ENCODE measurements around the gene THSD4. TPM values are rescaled to one million over a fixed set of nuclear protein-coding genes. Genes with fewer than 3 reads are reported as not detected.

Gene THSD4
- total and polyA plus RNA-seq, 2 of the 8 experiments (the other 6 are each of a cell fraction or from before 2014, with no cell fraction given), result 2.5 to 6.2 TPM

DNA sequence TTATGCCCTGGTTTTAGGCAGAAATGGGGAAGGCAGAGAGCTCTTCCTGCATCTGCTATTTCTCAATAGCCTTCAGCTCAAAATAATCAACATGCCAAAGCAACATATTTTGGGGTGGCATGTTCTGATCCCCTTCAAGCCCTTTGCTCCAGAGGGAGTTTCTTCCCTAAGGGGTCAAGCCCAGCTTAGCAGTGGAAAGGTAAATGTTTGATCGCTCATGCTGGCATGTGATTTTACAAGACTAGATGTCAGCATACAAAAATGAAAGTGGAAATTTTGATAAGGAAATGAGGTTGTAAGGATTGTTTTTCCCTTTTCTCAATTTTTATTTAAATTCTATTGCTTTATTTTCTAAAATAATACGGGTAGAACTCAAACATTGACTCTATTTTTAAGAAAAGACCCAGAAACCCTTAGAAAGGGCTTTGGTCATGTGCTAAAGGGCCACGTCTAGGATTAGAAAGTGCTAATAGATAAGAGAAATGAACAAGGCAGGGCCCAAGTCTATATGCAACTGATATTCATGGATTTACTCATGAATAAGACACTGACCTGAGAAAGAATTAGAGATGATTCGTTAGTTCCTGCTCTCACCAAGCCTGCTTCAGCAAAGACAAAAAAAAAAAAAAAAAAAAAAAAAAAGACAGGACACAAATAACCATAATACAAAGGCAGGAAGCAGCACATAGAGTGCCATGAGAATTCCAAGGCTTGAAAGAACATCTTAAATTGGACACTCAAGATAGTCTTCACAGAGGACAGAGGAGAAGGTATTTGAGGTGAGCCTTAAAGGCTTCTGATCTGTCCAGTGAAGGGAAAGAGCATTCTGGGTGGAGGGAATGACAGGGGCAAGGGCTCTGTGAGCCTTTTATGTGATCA, 640.1 kb downstream of the THSD4 start:
- Histone ChIP-seq H3K14ac (ENCODE audit: insufficient read length) (no peak overlapping the region), H3K56ac (replicated peaks; ENCODE audit: insufficient read length, low read depth, low read length) (no peak overlapping the region), H3K4me3 (ENCODE audit: extremely low read depth in 1 of 4, insufficient read depth in 2 of 4, low read depth in 3 of 4, low read length in 4 of 4) (no peak overlapping the region), H4K91ac (replicated peaks; ENCODE audit: insufficient read length, low read length) (no peak overlapping the region), H2AK5ac (ENCODE audit: low read depth, low read length) (no peak overlapping the region), H3K18ac (ENCODE audit: extremely low read depth, low read length) (no peak overlapping the region), H3K27ac (ENCODE audit: low read depth, low read length) (no peak overlapping the region), H2BK120ac (replicated peaks; ENCODE audit: low read depth, low read length) (no peak overlapping the region), H2BK15ac (ENCODE audit: low read length) (no peak overlapping the region), H2AFZ (ENCODE audit: low read length) (no peak overlapping the region), H2BK20ac (ENCODE audit: low read length) (no peak overlapping the region), H3K4me2 (ENCODE audit: insufficient read depth in 1 of 2, low read depth in 2 of 2, low read length in 2 of 2) (no peak overlapping the region), H4K5ac (ENCODE audit: insufficient read length, low read depth, low read length) (no peak overlapping the region), H3K36me3 (ENCODE audit: control insufficient read depth in 2 of 4, insufficient read depth in 4 of 4, low read length in 3 of 4) (no peaks in the 10 kb centered on the region), H3K4ac (replicated peaks; ENCODE audit: insufficient read length, low read depth, low read length) (no peak overlapping the region), H3K79me1 (ENCODE audit: low read depth, low read length) (no peaks in the 10 kb centered on the region), H2BK5ac (ENCODE audit: low read depth, low read length) (no peak overlapping the region), H2BK12ac (ENCODE audit: low read depth, low read length) (no peak overlapping the region), H4K8ac (ENCODE audit: extremely low read depth, insufficient read depth, low read length) (no peak overlapping the region), H3K27me3 (replicated peaks in 1 of 4; ENCODE audit: control insufficient read depth in 3 of 4, extremely low read depth in 1 of 4, insufficient read depth in 3 of 4, low read length in 3 of 4) (no peaks in the 10 kb centered on the region), H3K79me2 (ENCODE audit: control insufficient read depth in 1 of 2, insufficient read depth in 2 of 2, low read length in 2 of 2) (no peaks in the 10 kb centered on the region), H3K9ac (replicated peaks in 1 of 4; ENCODE audit: extremely low read depth in 1 of 4, low read depth in 3 of 4, low read length in 3 of 4) (no peak overlapping the region), H4K20me1 (replicated peaks in 1 of 2; ENCODE audit: control insufficient read depth in 1 of 2, insufficient read depth in 2 of 2, low read length in 2 of 2) (no peaks in the 10 kb centered on the region), H3K9me3 (ENCODE audit: insufficient read depth in 2 of 2, low read depth in 1 of 2, low read length in 1 of 2) (no peaks in the 10 kb centered on the region; a peak in 2 of 4 replicates), H3K4me1 (replicated peaks in 1 of 4; ENCODE audit: control insufficient read depth in 3 of 4, insufficient read depth in 4 of 4, low read length in 3 of 4) (no peaks in the 10 kb centered on the region), H3K23me2 (ENCODE audit: low read depth, low read length) (no peaks in the 10 kb centered on the region), H3K23ac (ENCODE audit: insufficient read length) (no peak overlapping the region)
- DNase-seq (ENCODE audit: low read depth in 1 of 2, low spot score in 2 of 2) (no peak), FAIRE-seq (no peak)
- ChIA-PET CTCF (ENCODE audit: partially characterized antibody) (interaction anchor here (0.5 to 5.3 kb wide), 11 partner anchors 12 to 401 kb away, joined by 3 to 67 read pairs (median 7); no protein-coding TSS in a partner anchor), POLR2A (ENCODE audit: partially characterized antibody) (no interaction called here)
- WGBS, 2 experiments (ENCODE audit: extremely low coverage in 1 of 2, insufficient coverage in 1 of 2, insufficient read length in 1 of 2, insufficient replicate concordance in 2 of 2, low coverage in 1 of 2, low lambda C conversion rate in 2 of 2, missing lambda C conversion rate in 1 of 2), result 92% methylated on average over 4 of the region's 4 CpGs; no CpG with 5 or more reads in 1 of the 2 experiments
- no peak for TF ChIP-seq EP300 (IDR thresholded peaks at IDR 0.05; ENCODE audit: borderline replicate concordance in 1 of 2, low read depth in 2 of 2, low read length in 2 of 2)
- TF ChIP-seq CBX5 (IDR thresholded peaks at IDR 0.05; ENCODE audit: low read depth, low read length), result no peak
- TF ChIP-seq CEBPB (IDR thresholded peaks at IDR 0.05; ENCODE audit: low read depth, low read length), result no peak
- TF ChIP-seq RXRA (IDR thresholded peaks at IDR 0.05; ENCODE audit: insufficient read depth, low read depth, low read length), result no peak

Measured in H1 (cell line).